Ishikawa (cell line): ENCODE results near the gene CNTN4.

ENCODE experiments used
- CEBPB ChIP-seq: IDR thresholded peaks from 2 replicates; pipeline ENCODE4 v1.6.1; 2012
- CREB1 ChIP-seq: IDR thresholded peaks from 2 replicates; pipeline ENCODE4 v1.6.1; 2012; ENCODE audit warnings: low read depth
- EGR1 ChIP-seq: IDR thresholded peaks from 2 replicates; pipeline ENCODE4 v1.6.1; 2012
- EP300 ChIP-seq: IDR thresholded peaks from 2 replicates; pipeline ENCODE4 v1.6.1; 2012; ENCODE audit warnings: borderline replicate concordance
- NFIC ChIP-seq: IDR thresholded peaks from 2 replicates; pipeline ENCODE4 v1.6.1; 2012
- TAF1 ChIP-seq: IDR thresholded peaks from 2 replicates; pipeline ENCODE4 v1.6.1; 2012; ENCODE audit warnings: low read depth, mild to moderate bottlenecking
- TCF12 ChIP-seq: IDR thresholded peaks from 2 replicates; pipeline ENCODE4 v1.6.1; 2012; ENCODE audit warnings: low read depth
- TEAD4 ChIP-seq: IDR thresholded peaks from 2 replicates; pipeline ENCODE4 v1.6.1; 2012
- YY1 ChIP-seq: IDR thresholded peaks from 2 replicates; pipeline ENCODE4 v1.6.1; 2012; ENCODE audit warnings: low read depth
- TF ChIP-seq, protein P1 (sequence below): IDR thresholded peaks from 2 replicates; pipeline ENCODE4 v1.6.1; 2012

DNA sequence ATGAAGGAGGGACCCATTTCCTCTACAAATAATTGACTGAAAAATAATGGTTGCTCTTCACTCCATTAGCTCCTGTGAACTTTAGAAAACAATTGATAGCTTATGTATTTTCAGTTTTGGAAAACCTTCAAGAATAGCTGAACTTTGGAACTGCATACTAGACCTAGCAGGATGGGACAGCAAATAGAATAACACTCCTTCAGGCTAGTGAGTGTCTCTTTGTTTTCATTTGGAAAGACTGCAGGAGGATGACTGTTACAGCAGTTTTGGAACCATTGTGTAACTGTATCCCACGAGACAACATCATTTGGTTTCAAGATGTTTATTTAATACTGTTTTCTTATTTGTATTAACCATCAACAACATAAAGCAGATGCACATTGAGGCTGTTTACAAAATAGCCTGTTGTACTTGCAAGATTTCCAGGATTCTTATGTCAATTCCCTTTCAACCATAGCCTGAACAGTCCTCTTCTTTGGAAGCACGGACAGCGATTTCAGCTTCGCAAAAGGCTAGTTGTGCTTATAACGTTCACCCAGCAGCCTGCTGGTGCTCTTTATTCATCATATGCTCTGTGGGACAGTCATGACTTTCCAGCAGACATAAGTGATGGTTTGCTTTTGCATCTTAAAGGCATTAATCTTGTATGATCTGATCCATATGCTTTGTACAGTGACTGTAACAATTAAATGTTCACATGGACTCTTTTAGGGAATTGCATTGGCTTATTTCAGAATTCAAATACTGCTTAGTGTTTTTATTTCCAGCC, 676.0 kb downstream of the CNTN4 start:
- TF ChIP-seq YY1 (no peak), EP300 (no peak), CREB1 (no peak), TEAD4 (no peak), TCF12 (no peak), CEBPB (no peak), NFIC (no peak), TAF1 (no peak), EGR1 (no peak)
- TF ChIP-seq, protein P1, sequence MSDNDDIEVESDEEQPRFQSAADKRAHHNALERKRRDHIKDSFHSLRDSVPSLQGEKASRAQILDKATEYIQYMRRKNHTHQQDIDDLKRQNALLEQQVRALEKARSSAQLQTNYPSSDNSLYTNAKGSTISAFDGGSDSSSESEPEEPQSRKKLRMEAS: no peak
